ENCODE data around the gene PPP4R3A.
"Not testable (repeated sequence)": the region's sequence is repeated elsewhere in the genome, so short reads cannot be mapped to it uniquely, and the experiment has no call there.

The PPP4R3A gene

GRCh38 chr14:91506226-91506625, 3.9 kb downstream of the PPP4R3A start:
- no peak for TF ChIP-seq CTCF (IDR thresholded peaks at IDR 0.05; ENCODE audit: control extremely low read depth, extremely low read depth, low read depth, missing control alignments)
- POLR2A ChIA-PET, result no interaction called here
- DNase-seq (ENCODE audit: extremely low spot score), result no peak
- CTCF ChIA-PET, result no interaction called here

- ChIA-PET CTCF (no interaction called here), POLR2A (no interaction called here)
- no peak for DNase-seq (ENCODE audit: extremely low spot score)
- no peak for TF ChIP-seq CTCF (IDR thresholded peaks at IDR 0.05; ENCODE audit: control extremely low read depth, extremely low read depth, low read depth, missing control alignments)
These were observed 7.1 kb downstream of the PPP4R3A start for GRCh38 chr14:91503000-91503504.

GRCh38 chr14:91501951-91502930, 7.9 kb downstream of the PPP4R3A start:
- POLR2A ChIA-PET, result interaction anchor here (0.6 to 0.7 kb wide), 2 partner anchors 46 to 1014 kb away, joined by 3 to 5 read pairs; no protein-coding TSS in a partner anchor
- CTCF ChIA-PET, result no interaction called here
- DNase-seq (ENCODE audit: extremely low spot score), result no peak
- TF ChIP-seq CTCF (IDR thresholded peaks at IDR 0.05; ENCODE audit: control extremely low read depth, extremely low read depth, low read depth, missing control alignments), result no peak

- ChIA-PET POLR2A (interaction anchor here (0.7 kb wide), 1 partner anchor 45 kb away, joined by 3 read pairs; no protein-coding TSS in a partner anchor), CTCF (interaction anchor here (0.8 kb wide), 1 partner anchor 47 kb away, joined by 3 read pairs; no protein-coding TSS in a partner anchor)
- no peak for DNase-seq (ENCODE audit: extremely low spot score)
- no peak for TF ChIP-seq CTCF (IDR thresholded peaks at IDR 0.05; ENCODE audit: control extremely low read depth, extremely low read depth, low read depth, missing control alignments)
These were observed 8.8 kb downstream of the PPP4R3A start for GRCh38 chr14:91501348-91501747.

DNA sequence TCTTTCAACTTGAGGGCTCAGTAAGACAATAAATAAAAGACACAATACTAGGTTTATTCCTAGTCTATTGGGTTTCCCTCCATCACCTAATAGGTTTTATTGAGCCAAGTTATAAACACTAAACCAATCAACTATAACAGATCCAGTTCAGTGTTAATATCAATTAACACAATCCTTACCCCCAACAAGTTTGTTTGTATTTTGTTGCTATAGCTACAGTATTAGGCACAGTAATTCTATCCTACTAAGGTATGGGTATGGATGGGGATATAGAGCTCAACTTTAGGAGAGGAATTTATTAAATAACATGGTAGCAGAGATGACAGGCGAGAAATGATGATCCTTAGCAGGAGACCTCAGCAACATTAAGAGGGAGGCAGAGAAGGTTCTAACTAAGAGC, 13.3 kb downstream of the PPP4R3A start:
- ChIA-PET POLR2A (no interaction called here), CTCF (no interaction called here)
- no peak for TF ChIP-seq CTCF (IDR thresholded peaks at IDR 0.05; ENCODE audit: control extremely low read depth, extremely low read depth, low read depth, missing control alignments)
- no peak for DNase-seq (ENCODE audit: extremely low spot score)

DNA sequence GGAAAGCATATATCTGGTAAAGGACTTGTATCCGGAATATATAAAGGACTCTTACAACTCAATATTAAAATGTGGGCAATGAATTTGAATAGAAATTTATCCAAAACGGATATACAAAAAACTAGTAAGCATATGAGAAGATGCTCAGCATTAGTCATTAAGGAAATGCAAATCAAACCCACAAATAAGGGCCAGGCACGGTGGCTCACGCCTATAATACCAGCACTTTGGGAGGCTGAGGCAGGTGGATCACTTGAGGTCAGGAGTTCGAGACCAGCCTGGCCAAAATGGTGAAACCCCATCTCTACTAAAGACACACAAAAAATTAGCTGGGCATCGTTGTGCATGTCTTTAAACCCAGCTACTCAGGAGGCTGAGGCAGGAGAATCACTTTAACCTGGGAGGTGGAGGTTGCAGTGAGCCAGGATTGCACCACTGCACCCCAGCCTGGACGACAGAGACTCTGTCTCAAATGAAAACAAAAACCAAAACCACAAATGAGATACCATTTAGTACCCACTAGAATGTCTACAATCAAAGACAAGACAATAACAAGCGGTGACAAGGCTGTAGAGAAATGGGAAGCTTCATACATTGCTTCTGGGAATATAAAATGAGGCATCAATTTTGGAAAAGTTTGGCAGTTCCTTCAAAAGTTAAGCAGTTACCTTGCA, 15.6 kb downstream of the PPP4R3A start:
- CTCF ChIA-PET, result interaction anchor here (1.2 kb wide), 1 partner anchor 321 kb away, joined by 3 read pairs; no protein-coding TSS in a partner anchor
- DNase-seq (ENCODE audit: extremely low spot score); POLR2A ChIA-PET: not testable (repeated sequence)
